ENCODE data around the gene C16orf78.

The C16orf78 gene

DNA sequence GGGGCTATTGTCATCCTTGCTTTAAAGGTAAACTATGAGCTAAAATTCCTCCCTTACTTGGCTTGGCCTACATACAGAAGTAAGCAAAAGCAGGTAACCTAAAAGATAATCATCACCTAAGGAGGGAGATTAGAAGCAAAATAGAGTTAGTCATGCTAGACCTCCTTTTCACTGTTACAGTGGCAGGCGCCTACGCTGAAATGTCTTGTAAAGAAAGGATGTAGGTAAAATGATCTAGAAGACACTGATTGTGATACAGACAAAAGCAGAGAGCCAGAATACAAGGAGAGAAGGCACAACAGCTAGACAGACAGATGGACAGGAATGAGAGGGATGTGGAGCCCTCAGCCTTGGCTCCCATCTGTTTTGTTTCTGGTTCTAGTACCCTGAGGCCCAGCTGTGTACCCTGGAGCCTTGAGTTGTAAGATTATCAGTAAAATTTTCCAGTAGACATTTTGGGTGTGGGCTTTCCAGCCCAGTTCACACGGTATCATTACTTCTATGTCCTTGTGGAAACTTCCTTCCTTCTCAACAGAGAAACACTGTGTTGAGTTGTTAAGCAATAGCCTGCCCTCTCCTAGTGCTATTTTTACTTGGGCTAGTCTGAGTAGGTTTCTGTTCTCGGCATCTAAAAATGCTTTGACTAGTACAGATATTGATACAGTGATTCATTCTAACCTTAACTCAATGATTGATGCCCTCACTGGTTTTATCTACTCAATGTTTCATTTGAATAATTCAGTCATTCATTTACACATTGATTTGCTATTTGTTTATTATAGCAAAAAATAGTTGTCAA, 7.7 kb upstream of the C16orf78 start:
- DNase-seq (ENCODE audit: low read depth): peak; percentile 74
- no peak overlapping the region for H3K4me3 ChIP-seq (ENCODE audit: low read depth, low read length)
- no peak for TF ChIP-seq CTCF (IDR thresholded peaks at IDR 0.05; ENCODE audit: insufficient read depth, low read depth, low read length, missing control alignments)

DNA sequence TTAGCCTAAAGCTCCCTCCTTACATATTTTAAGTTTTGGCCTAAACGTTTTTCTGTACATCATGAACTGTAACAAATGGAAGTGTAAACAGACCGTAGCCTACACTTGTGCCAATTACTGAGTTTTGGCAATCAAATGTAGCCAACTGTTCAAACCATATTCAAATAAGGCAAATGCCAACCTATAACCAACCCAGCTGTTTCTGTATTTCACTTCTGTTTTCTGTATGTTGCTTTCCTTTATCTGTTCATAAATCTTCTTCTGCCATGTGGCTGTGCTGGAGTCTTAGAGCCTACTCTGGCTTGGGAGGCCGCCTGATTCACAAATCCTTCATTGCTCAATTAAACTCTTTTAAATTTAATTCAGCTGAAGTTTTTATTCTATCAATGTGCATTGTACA, 6.9 kb upstream of the C16orf78 start:
- no peak for TF ChIP-seq CTCF (IDR thresholded peaks at IDR 0.05; ENCODE audit: insufficient read depth, low read depth, low read length, missing control alignments)

GRCh38 chr16:49369651-49370611, 3.7 kb upstream of the C16orf78 start:
- DNase-seq (ENCODE audit: low read depth): no peak
- no peak for TF ChIP-seq CTCF (IDR thresholded peaks at IDR 0.05; ENCODE audit: insufficient read depth, low read depth, low read length, missing control alignments)

More for the DNA sequence above, 6.9 kb upstream of the C16orf78 start:
- DNase-seq (ENCODE audit: low read depth): peak; percentile 59
- no peak overlapping the region for H3K4me3 ChIP-seq (ENCODE audit: low read depth, low read length)

DNA sequence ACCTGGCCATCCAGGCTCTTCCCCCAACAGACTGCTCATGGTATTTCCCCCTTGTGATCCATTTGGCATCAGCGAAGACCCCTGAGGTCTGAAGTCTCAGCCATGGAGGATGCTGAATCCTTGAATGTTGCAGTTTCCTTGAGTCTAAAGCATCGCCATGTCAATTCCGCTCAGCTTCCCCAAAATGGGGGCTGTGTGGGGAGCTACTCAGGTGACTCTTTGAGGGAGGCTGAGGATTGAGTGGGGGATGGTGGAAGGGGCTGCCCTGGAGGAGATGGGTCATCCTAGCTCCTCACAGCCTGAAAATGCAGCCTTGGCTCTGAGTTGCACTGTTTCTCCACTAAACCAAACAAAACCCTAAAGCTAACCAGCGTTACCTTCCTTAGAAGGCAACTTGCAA, 2.6 kb downstream of the C16orf78 start:
- TF ChIP-seq CTCF (IDR thresholded peaks at IDR 0.05; ENCODE audit: insufficient read depth, low read depth, low read length, missing control alignments): no peak
- no peak overlapping the region for H3K4me3 ChIP-seq (ENCODE audit: low read depth, low read length)
- no peak for DNase-seq (ENCODE audit: low read depth)

More at GRCh38 chr16:49369651-49370611, 3.7 kb upstream of the C16orf78 start:
- H3K4me3 ChIP-seq (ENCODE audit: low read depth, low read length): no peak overlapping the region

DNA sequence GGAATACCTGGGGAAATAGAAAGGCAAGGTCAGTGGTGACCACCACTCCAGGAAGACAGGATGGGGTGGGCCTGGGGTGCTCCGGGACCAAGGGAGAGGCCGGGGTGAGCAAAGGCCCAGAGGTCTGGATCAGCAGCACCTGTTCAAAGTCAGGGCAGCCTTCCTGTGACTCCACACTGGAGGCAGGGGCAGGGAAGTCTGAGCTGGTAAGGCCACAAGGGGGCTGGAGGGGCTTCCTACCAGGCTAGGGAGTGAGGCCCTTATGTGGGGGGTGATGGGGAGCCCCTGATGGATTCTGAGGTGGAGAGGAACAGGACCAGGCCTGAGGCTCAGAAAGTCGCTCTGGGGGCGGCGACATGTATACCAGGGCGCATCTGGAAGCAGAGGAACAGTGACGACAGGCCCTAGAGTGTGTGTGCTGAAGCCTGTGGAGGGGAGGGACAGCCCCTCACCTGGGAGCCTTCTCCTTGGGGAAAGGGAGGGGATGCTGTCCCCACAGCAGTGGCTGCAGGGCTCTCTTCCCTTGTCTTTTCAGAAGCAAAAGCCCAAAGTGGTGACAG, 3.7 kb downstream of the C16orf78 start:
- DNase-seq (ENCODE audit: low read depth): no peak
- H3K4me3 ChIP-seq (ENCODE audit: low read depth, low read length): no peak overlapping the region
- TF ChIP-seq CTCF (IDR thresholded peaks at IDR 0.05; ENCODE audit: insufficient read depth, low read depth, low read length, missing control alignments): no peak

- no peak for DNase-seq (ENCODE audit: low read depth)
- no peak overlapping the region for H3K4me3 ChIP-seq (ENCODE audit: low read depth, low read length)
- TF ChIP-seq CTCF (IDR thresholded peaks at IDR 0.05; ENCODE audit: insufficient read depth, low read depth, low read length, missing control alignments): no peak
Observed at GRCh38 chr16:49378238-49378637, 4.6 kb downstream of the C16orf78 start.
